ENCODE measurements around the gene MED12. TPM values are rescaled to one million over a fixed set of nuclear protein-coding genes. Genes with fewer than 3 reads are reported as not detected.
A peak's percentile ranks its signal among the peaks of the same experiment; 100 is the strongest.

The MED12 gene
- total RNA-seq, 1 donor from 2014 or later: 33.8 TPM

DNA sequence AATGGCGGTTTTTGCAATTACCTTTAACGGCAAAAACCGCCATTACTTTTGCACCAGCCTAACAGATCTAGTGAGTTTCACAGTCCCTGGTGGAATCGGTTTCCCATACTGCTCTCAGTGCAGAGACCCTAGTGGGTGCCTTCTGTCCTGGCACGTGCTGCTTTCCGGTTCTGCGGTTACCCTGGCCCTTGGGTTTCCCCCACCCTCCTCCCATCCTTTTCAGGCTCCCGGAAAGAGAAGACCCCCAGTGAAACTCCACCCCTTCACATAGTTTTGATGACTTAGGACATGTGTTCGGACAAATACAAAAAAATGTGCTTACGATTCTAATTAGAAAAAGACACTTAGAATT lies 63.1 kb downstream of the MED12 start:
- H3K9me3 Mint-ChIP-seq (ENCODE audit: unreplicated experiment): no peaks in the 10 kb centered on the region
- no peak for FAIRE-seq
- Histone ChIP-seq H3K4me2 (ENCODE audit: low read length) (peak overlapping the region; percentile 91), H3K79me2 (ENCODE audit: insufficient read depth, low read length) (no peaks in the 10 kb centered on the region), H3K9me3 (ENCODE audit: insufficient read depth, low read depth, low read length) (no peaks in the 10 kb centered on the region), H3K9ac (ENCODE audit: low read length) (peak overlapping the region; percentile 85), H3K27ac (ENCODE audit: low read depth, low read length) (peak overlapping the region; percentile 60), H4K20me1 (ENCODE audit: insufficient read depth, low read length) (no peaks in the 10 kb centered on the region), H3K27me3 (ENCODE audit: insufficient read depth, low read length) (no peaks in the 10 kb centered on the region), H2AFZ (ENCODE audit: low read depth, low read length) (peak overlapping the region; percentile 69), H3K4me3 (ENCODE audit: insufficient read depth, low read depth, low read length) (peak overlapping the region; percentile 66), H3K4me1 (ENCODE audit: insufficient read depth, low read length) (peaks cover 16% of the 10 kb centered on the region), H3K36me3 (ENCODE audit: insufficient read depth, low read length) (no peaks in the 10 kb centered on the region)
- peak overlapping the region; percentile 94 for H3K27ac Mint-ChIP-seq (ENCODE audit: unreplicated experiment)
- no peaks in the 10 kb centered on the region for H3K27me3 Mint-ChIP-seq (ENCODE audit: low read depth, unreplicated experiment)
- TF ChIP-seq, protein P1, sequence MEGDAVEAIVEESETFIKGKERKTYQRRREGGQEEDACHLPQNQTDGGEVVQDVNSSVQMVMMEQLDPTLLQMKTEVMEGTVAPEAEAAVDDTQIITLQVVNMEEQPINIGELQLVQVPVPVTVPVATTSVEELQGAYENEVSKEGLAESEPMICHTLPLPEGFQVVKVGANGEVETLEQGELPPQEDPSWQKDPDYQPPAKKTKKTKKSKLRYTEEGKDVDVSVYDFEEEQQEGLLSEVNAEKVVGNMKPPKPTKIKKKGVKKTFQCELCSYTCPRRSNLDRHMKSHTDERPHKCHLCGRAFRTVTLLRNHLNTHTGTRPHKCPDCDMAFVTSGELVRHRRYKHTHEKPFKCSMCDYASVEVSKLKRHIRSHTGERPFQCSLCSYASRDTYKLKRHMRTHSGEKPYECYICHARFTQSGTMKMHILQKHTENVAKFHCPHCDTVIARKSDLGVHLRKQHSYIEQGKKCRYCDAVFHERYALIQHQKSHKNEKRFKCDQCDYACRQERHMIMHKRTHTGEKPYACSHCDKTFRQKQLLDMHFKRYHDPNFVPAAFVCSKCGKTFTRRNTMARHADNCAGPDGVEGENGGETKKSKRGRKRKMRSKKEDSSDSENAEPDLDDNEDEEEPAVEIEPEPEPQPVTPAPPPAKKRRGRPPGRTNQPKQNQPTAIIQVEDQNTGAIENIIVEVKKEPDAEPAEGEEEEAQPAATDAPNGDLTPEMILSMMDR (IDR thresholded peaks at IDR 0.05; ENCODE audit: insufficient read depth, low read depth, low read length): no peak
- TF ChIP-seq EZH2 (IDR thresholded peaks at IDR 0.05; ENCODE audit: insufficient read depth, low read length): no peak
- peaks cover 18% of the 10 kb centered on the region for H3K4me1 Mint-ChIP-seq (ENCODE audit: low read depth, unreplicated experiment)
- H3K36me3 Mint-ChIP-seq (ENCODE audit: low read depth, unreplicated experiment): no peaks in the 10 kb centered on the region
- H3K4me3 Mint-ChIP-seq (ENCODE audit: unreplicated experiment): peak overlapping the region; percentile 88
- DNase-seq (ENCODE audit: low read depth): no peak

DNA sequence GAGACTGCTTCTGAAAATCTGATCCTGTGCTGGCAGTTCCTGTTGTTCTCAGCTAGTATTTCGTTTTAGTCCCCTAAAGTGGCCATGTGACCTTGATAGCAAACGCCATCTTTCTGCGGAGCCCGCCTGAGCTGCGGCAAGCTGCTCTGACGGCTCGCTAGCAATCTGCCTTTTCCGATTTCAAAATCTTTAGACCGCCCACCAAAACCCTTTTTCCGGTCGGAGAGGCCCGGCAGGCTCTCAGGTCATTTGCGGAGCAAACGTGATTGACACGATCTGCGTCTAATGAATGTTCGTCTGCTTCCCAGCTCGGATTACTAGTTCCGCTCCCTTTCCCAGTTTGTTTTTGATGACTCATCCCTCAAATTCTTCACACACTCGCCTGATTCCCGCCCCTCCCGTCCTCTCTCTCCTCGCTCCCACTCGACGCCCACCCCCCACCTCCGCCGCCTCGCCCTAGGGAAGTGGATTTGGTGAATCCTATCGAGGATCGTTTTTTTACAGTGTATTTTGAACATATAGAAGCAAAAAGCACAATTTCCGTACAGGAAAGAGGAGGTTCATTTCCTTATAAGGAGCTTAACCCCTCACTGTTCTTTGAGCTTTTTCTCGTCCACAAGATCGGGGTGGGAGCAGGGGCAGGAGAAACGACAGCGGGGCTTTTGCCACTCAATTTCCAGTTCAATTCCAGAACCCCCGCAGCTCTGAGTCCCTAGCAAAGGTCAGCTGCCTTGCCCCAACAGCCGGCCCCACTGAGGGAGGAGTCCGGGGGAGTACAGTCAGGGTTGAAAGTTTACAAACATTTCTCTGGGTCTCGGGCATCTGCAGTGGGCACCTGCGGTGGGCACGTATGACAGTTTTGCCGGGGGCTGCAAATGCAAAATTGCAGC lies 63.8 kb downstream of the MED12 start:
- Histone ChIP-seq H3K4me3 (ENCODE audit: insufficient read depth, low read depth, low read length) (peak overlapping the region; percentile 66), H4K20me1 (ENCODE audit: insufficient read depth, low read length) (no peaks in the 10 kb centered on the region), H3K27me3 (ENCODE audit: insufficient read depth, low read length) (no peaks in the 10 kb centered on the region), H2AFZ (ENCODE audit: low read depth, low read length) (peak overlapping the region; percentile 73), H3K9me3 (ENCODE audit: insufficient read depth, low read depth, low read length) (no peaks in the 10 kb centered on the region), H3K27ac (ENCODE audit: low read depth, low read length) (peak overlapping the region; percentile 70), H3K79me2 (ENCODE audit: insufficient read depth, low read length) (no peaks in the 10 kb centered on the region), H3K4me2 (ENCODE audit: low read length) (peak overlapping the region; percentile 91), H3K36me3 (ENCODE audit: insufficient read depth, low read length) (no peaks in the 10 kb centered on the region), H3K4me1 (ENCODE audit: insufficient read depth, low read length) (peaks cover 16% of the 10 kb centered on the region), H3K9ac (ENCODE audit: low read length) (peak overlapping the region; percentile 85)
- Mint-ChIP-seq H3K4me1 (ENCODE audit: low read depth, unreplicated experiment) (peaks cover 15% of the 10 kb centered on the region), H3K27ac (ENCODE audit: unreplicated experiment) (peak overlapping the region; percentile 94), H3K27me3 (ENCODE audit: low read depth, unreplicated experiment) (no peaks in the 10 kb centered on the region), H3K4me3 (ENCODE audit: unreplicated experiment) (peak overlapping the region; percentile 88), H3K9me3 (ENCODE audit: unreplicated experiment) (no peaks in the 10 kb centered on the region), H3K36me3 (ENCODE audit: low read depth, unreplicated experiment) (no peaks in the 10 kb centered on the region)
- TF ChIP-seq EZH2 (IDR thresholded peaks at IDR 0.05; ENCODE audit: insufficient read depth, low read length): no peak
- TF ChIP-seq, protein P1 (IDR thresholded peaks at IDR 0.05; ENCODE audit: insufficient read depth, low read depth, low read length): no peak
- FAIRE-seq (peak; percentile 99), DNase-seq (ENCODE audit: low read depth) (peak; percentile 96)

DNA sequence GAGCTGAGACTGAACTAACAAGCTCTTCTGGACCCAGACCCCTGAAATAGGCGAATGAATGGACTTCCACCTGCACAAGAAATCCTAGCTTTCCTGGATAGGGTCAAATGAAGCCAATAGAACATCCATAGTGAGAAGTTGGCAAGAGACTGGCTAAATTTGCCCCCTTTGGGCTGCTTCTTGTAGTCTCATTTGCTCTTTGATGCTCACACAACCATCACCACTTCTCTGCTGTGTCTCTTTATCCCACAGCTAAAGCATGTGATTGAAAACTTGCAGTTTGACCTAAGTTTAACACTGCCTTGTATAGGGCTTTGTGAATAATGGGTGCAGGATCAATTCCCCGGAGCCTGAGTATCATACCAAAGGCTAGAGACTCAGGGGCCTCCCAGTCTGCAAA lies 64.5 kb downstream of the MED12 start:
- Histone ChIP-seq H3K27me3 (ENCODE audit: insufficient read depth, low read length) (no peaks in the 10 kb centered on the region), H3K4me1 (ENCODE audit: insufficient read depth, low read length) (peaks cover 16% of the 10 kb centered on the region), H3K4me2 (ENCODE audit: low read length) (peak overlapping the region; percentile 91), H3K27ac (ENCODE audit: low read depth, low read length) (no peak overlapping the region), H3K79me2 (ENCODE audit: insufficient read depth, low read length) (no peaks in the 10 kb centered on the region), H2AFZ (ENCODE audit: low read depth, low read length) (peak overlapping the region; percentile 73), H4K20me1 (ENCODE audit: insufficient read depth, low read length) (no peaks in the 10 kb centered on the region), H3K9me3 (ENCODE audit: insufficient read depth, low read depth, low read length) (no peaks in the 10 kb centered on the region), H3K9ac (ENCODE audit: low read length) (peak overlapping the region; percentile 78), H3K36me3 (ENCODE audit: insufficient read depth, low read length) (no peaks in the 10 kb centered on the region), H3K4me3 (ENCODE audit: insufficient read depth, low read depth, low read length) (peak overlapping the region; percentile 28)
- H3K36me3 Mint-ChIP-seq (ENCODE audit: low read depth, unreplicated experiment): no peaks in the 10 kb centered on the region
- H3K4me3 Mint-ChIP-seq (ENCODE audit: unreplicated experiment): no peak overlapping the region
- TF ChIP-seq, protein P1 (IDR thresholded peaks at IDR 0.05; ENCODE audit: insufficient read depth, low read depth, low read length): no peak
- no peak for TF ChIP-seq EZH2 (IDR thresholded peaks at IDR 0.05; ENCODE audit: insufficient read depth, low read length)
- no peak for FAIRE-seq
- H3K27me3 Mint-ChIP-seq (ENCODE audit: low read depth, unreplicated experiment): no peaks in the 10 kb centered on the region
- H3K27ac Mint-ChIP-seq (ENCODE audit: unreplicated experiment): peak overlapping the region; percentile 94
- peaks cover 9% of the 10 kb centered on the region for H3K4me1 Mint-ChIP-seq (ENCODE audit: low read depth, unreplicated experiment)
- DNase-seq (ENCODE audit: low read depth): no peak
- H3K9me3 Mint-ChIP-seq (ENCODE audit: unreplicated experiment): no peaks in the 10 kb centered on the region

Data from astrocyte (in vitro differentiated cells and primary cell).